Measurements from ENCODE around the gene KLHDC8B. TPM values are rescaled to one million over a fixed set of nuclear protein-coding genes. Genes with fewer than 3 reads are reported as not detected.
A peak's percentile ranks its signal among the peaks of the same experiment; 100 is the strongest.

KLHDC8B gene
- total and polyA plus RNA-seq, 12 donors = 127 to 501 (median 237) TPM

GRCh38 chr3:49162751-49163419 is 8.5 kb upstream of the KLHDC8B start:
- no peak for TF ChIP-seq POLR2A (IDR thresholded peaks at IDR 0.05)
- TF ChIP-seq, protein P1, sequence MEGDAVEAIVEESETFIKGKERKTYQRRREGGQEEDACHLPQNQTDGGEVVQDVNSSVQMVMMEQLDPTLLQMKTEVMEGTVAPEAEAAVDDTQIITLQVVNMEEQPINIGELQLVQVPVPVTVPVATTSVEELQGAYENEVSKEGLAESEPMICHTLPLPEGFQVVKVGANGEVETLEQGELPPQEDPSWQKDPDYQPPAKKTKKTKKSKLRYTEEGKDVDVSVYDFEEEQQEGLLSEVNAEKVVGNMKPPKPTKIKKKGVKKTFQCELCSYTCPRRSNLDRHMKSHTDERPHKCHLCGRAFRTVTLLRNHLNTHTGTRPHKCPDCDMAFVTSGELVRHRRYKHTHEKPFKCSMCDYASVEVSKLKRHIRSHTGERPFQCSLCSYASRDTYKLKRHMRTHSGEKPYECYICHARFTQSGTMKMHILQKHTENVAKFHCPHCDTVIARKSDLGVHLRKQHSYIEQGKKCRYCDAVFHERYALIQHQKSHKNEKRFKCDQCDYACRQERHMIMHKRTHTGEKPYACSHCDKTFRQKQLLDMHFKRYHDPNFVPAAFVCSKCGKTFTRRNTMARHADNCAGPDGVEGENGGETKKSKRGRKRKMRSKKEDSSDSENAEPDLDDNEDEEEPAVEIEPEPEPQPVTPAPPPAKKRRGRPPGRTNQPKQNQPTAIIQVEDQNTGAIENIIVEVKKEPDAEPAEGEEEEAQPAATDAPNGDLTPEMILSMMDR (IDR thresholded peaks at IDR 0.05) = no peak
- no peaks in the 10 kb centered on the region for H3K9me3 ChIP-seq (replicated peaks in 1 of 3)
- H3K4me3 ChIP-seq = no peak overlapping the region
- DNase-seq = no peak
- peaks cover 0 to 15% of the 10 kb centered on the region in 2 donors for H3K36me3 ChIP-seq (replicated peaks in 1 of 2)
- WGBS, 4 donors = 77 to 92% (median 82%) methylated on average over 15 to 21 of the region's 21 CpGs
- H3K4me1 ChIP-seq (replicated peaks in 1 of 2) = peaks cover 20 to 33% of the 10 kb centered on the region in 2 donors
- intact Hi-C loops (cut with DNase I) = no loop called here
- H3K27ac ChIP-seq = no peak overlapping the region
- no peaks in the 10 kb centered on the region for H3K27me3 ChIP-seq

- Histone ChIP-seq H3K36me3 (replicated peaks in 1 of 2) (peaks cover 0 to 15% of the 10 kb centered on the region in 2 donors), H3K4me1 (replicated peaks in 1 of 2) (peaks cover 20 to 33% of the 10 kb centered on the region in 2 donors), H3K27ac (no peak overlapping the region), H3K4me3 (no peak overlapping the region), H3K9me3 (replicated peaks in 1 of 3) (no peaks in the 10 kb centered on the region), H3K27me3 (no peaks in the 10 kb centered on the region)
- intact Hi-C loops (cut with DNase I) = no loop called here
- WGBS, 4 donors = 93 to 97% (median 95%) methylated on average over 5 to 8 of the region's 8 CpGs
- TF ChIP-seq, protein P1 (IDR thresholded peaks at IDR 0.05) = no peak
- no peak for DNase-seq
These were observed 7.8 kb upstream of the KLHDC8B start for GRCh38 chr3:49163609-49164008.

DNA sequence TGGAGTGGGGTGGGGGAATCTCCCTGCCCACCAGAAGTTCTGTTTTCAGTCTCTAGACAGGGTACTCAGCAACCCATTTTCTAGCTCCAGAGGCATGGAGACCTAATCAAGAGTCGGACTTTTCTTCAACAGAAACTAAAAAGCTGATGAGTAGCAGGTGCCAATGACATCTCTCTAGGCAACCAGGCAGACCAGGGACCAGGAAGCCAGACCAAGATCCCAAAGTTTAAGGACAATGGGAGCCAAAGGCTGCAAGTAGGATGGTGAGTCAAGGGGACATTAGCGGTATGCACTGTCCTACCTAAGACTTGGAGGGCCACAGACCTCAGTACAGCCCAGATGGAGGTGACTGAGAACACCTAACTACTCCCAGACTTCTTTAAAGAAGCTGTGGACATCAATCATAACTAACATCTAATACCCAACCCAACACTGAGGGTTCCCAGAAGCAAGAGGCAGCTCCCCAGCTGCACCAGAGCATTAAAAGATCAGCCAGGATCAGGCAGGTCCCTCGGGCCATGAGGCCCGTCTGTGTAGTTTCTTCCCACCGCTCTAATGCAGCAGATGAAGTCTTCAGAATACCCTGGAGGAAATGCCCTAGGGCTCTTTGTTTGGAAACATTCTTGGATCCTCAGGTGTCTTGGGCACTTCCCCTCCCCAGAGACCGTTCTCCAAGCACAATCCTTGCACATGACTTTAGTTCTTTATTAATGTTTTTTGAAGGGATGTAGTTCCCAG is 6.2 kb upstream of the KLHDC8B start:
- Histone ChIP-seq H3K9me3 (replicated peaks in 1 of 3) (no peaks in the 10 kb centered on the region), H3K36me3 (replicated peaks in 1 of 2) (peaks cover 0 to 15% of the 10 kb centered on the region in 2 donors), H3K27me3 (no peaks in the 10 kb centered on the region), H3K27ac (peak overlapping the region in 4 of 5 donors; percentile 34 to 99 (median 89)), H3K4me3 (peak overlapping the region in 3 of 4 donors; percentile 61 to 95 (median 85)), H3K4me1 (replicated peaks in 1 of 2) (peaks cover 20 to 33% of the 10 kb centered on the region in 2 donors)
- DNase-seq = no peak
- WGBS, 4 donors = 30 to 41% (median 36%) methylated on average over 6 of the region's 6 CpGs
- intact Hi-C loops (cut with DNase I) = loop anchor here in 1 of 2 donors (5.0 kb wide), 1 partner anchor 277 kb away; no protein-coding TSS in a partner anchor
- TF ChIP-seq, protein P1 (IDR thresholded peaks at IDR 0.05) = no peak
- TF ChIP-seq POLR2A (IDR thresholded peaks at IDR 0.05) = no peak
